HG03521 (cell line): ENCODE measurements around the gene CAMK1D.
"Not testable (repeated sequence)": the region's sequence is repeated elsewhere in the genome, so short reads cannot be mapped to it uniquely, and the experiment has no call there.

Source experiments
- ATAC-seq: cut with Tn5 transposase; IDR thresholded peaks from one replicate; pipeline ENCODE4 v1.9.1; 2021; ENCODE audit warnings: mild to moderate bottlenecking, moderate library complexity; ENCODE audit not compliant: unreplicated experiment

CAMK1D gene

DNA sequence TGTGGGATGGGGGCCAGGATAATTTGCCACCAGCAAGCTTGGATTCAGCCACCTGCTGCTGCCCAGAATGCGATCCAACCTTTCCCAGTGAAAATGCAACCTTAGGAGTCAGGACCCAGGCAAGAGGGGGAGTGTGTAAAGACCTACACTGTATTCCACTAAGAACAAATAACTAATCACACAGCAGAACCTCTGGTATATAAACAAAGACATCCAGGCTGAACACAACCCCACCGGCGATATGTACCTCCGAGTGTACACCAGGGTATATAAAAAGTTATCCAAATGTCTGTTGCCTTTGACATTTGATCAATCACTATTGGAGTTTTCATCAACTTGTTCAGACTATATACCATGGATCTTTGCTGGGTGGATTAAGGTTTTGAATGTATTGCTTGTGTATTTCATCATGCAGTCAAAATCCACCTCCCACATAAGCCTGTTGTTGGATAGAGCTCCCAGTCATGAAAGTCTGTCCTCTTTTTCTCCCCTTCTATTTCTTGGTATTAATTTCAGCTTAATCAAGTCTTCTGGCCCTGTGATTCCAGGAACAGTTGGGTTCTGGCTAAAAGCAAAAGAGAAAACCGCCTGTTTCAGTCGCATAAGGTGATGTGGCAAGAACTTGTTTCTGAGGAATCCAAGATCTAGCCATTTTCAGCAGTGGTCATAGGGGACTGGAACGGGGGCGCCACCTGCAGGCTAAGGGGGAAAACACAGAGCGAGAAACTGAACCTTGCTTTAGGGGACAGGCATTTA lies 361.4 kb downstream of the CAMK1D start:
- peak; percentile 62 for ATAC-seq

DNA sequence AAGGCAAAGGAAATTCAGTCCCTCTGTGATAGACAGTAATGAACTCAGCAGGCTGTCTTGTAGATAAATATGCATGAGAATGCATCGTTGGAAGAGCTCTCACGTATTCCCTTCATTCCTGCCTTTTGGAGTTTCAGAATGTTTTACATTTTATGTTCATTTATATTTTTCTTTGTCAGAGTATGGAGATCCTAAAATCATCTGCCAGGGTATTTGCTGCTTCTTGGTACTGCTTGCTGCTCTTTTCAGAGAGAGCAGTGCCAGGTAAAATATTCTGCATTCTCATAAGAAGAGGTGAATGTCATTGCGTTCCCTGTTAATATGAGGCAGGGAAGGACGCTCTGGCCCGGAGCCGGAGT lies 362.0 kb downstream of the CAMK1D start:
- ATAC-seq: no peak

- no peak for ATAC-seq
Measured at GRCh38 chr10:12712293-12712983, 363.1 kb downstream of the CAMK1D start.

- ATAC-seq: not testable (repeated sequence)
Measured at GRCh38 chr10:12712984-12713316, 363.6 kb downstream of the CAMK1D start.

DNA sequence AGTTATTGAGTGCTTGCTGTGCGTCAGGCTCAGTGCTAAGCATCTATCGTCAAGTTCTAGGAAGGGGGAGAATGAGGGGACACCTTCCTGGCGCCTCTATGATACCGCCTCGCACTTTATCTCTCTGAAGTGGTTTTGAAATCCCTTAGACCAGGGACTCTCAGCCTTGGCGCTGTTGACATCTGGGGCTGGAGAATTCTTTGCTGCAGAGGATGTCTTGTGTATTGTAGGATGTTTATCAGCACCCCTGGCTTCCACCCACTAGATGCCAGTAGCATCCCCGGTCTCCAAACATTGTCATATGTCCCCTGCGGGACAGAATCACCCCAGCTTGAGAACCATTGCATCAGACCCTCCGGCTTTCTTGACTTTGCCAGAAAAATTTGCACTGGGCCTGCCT lies 366.7 kb downstream of the CAMK1D start:
- ATAC-seq: no peak

DNA sequence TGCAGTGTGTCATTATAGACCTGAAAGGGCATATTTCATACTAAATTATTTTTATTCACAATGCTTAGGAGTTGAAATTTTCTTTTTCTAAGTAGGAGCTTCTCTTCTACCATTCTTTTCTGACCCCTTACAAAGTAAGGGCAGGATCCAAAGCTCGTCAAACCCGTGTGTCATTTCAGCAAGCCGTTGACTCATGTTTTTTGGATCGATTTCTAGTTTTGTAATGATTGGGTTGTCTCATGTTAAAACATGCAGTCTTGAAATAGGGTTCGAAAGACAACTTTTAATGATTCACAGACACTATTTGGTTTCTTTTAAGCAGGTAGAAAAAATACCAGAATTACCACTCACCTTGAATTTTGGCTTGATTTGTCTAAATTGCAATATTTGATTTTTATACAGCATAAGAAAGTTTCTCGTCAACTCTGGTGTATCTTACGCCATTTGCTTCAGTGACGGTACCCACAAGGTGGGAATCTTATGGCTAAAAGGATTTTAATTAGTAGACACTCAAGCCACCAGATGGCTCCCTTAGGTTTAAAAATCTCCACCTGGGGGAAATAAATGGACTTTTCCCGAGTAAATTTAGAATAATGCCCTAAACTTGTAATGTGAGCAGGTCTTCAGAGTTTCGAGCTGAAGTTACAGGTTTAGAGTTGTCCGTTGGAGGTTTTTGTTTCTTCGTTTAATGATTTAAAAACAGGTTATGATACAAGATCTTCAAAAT lies 368.8 kb downstream of the CAMK1D start:
- ATAC-seq: no peak

DNA sequence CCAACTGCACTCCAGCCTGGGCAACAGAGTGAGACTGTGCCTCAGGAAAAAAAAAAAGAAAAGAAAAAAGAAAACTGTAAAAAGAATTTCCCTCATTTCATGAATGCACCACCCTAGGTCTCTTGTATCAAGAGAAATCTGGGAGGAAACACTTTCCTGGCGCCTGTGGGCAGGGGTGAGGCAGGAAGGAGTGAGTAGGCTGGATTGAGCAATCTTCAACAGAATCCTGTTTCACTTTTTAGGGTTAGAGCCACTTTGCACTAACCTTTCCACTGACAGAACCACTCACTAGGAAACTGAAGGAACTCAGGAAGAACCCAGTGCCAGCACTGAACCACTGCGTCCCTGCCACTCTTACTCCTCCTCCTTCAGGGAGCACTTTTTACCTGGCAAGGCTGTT lies 370.0 kb downstream of the CAMK1D start:
- no peak for ATAC-seq

DNA sequence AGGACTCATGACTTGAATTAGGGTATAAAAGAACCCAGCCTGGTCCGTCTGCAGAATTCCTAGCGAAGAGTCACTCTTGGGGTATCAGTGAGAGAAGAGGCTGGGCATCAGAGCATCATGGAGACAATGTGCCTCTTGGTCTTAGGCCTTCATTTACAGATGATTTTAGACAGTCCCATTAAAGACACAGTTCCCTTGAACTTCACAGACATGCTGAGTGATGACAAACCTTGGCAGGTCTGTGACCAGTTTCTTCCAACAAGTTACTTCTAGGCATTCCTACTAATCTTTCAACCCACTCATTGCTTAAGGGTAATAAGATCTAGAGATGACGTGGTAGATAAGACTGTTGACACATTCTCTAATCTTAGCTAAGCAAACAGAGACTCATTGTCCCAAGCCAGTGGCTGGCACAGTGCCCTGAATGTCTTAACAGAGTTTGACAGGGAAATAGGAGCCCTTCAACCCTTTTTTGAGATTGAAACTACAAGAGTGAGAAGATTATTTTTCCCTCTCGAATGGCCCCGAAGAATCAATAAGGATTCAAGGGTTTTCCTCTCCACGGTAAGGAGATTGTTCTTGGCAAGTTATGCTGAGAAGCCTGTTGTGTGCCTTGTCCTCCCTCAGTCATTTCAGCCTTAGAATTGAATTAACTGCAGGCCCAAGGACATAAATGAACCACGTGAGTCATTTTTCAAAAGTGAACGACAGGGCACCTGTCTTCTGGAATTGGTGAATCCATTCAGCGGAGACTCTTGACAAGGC lies 371.1 kb downstream of the CAMK1D start:
- no peak for ATAC-seq

DNA sequence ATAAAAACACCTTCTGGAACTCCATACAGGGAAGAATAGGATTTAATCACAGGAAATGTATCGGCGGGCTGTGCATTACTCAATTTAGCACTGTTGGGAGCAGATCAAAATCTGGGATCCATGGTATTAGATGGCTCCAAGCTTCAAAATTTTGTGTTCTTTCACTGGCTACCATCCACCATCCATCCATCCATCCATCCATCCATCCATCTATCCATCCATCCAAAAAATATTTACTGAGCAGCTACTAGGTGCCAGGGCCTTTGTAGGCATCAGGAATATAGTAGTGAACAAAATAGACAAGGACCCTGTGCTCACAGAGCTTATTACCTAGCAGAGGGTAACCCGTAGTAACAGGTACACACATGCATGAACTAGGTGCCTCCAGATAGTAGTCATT lies 372.0 kb downstream of the CAMK1D start:
- ATAC-seq: no peak

- no peak for ATAC-seq
Measured at GRCh38 chr10:12723220-12723619, 373.9 kb downstream of the CAMK1D start.

DNA sequence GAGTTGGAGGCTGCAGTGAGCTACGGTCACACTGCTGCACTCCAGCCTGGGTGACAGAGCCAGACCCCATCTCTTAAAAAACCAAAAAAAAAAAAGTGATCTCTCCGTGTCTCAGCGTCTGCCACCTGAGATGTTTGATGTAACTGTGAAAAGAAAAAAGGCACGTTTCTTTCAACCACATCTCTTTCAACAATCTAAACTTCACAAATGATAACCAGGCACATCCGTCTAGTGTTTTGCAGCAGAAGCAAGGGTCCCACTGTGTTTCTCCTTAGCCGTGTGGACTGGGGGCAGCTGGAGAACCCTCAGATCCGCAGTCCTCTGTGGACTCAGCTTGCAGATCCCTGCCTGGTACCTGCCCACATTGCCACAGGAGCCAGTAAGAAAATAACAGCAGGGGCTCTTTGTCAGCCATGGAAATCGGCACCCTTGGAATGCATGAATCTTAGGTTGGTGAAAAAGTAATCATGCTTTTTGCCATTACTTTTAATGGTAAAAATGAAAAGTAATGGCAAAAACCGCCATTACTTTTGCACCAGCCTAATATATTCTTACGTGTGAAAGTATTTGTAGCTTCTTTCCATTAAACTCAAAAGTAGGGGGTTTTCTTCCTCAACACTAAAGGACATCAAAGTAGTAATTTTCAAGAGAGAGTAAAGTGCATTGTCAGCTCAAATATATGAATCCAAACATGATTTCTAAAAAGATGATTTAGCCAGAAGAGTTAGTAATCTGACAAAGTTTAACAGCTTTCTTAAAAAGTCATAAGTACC lies 375.6 kb downstream of the CAMK1D start:
- ATAC-seq: no peak

- not testable (repeated sequence) for ATAC-seq
Measured at GRCh38 chr10:12725580-12725888, 376.2 kb downstream of the CAMK1D start.

DNA sequence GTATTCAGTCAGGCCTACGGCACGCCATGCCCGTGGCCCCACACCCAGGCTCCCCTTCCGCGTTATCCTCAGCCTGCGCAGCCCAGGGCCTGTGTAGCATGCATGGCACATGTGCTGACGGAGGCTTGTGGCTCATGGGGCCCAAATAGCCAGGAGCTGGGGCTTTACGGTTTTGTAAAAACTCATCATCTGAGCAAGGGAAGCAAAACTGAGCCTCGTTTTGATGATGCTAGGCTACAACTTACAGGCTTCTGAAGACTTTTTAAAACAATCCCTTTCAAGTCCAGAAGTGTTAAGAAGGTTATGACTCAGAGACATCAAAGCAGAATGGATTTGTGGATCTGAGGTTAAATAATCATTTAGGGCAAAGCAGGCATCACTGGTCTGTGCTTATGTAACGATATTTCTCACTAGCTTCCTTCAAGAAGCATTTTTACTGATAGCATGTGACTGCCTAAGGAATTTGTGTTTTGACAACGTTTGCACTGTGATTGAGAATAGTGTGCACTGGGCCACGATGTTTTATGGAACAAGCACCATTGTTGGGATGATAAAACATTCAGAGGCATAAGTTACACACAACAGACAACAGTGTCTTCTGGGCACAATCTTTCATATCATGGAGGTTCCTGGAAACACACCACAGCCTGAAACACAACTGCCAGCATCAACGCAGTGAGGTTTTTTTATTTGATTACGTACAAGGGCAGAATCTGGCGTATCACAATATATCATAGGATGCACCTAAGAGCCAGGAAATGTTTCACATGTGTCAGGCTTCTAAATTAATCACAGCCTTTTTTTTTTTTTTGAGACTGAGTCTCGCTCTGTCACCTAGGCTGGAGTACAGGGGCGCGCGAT lies 377.9 kb downstream of the CAMK1D start:
- no peak for ATAC-seq

DNA sequence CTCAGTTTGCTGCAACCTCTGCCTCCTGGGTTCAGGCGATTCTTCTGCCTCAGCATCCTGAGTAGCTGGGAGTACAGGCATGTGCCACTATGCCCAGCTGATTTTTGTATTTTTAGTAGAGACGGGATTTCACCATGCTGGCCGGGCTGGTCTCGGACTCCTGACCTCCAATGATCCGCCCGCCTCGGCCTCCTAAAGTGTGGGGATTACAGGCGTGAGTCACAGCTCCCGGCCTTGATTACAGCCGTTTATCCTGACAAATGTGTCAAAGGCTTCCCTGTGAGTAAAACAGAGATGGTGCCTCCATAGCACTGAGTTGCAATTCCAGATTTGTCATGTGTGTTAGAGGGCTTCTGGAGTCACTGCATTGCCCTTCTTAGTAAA lies 378.5 kb downstream of the CAMK1D start:
- no peak for ATAC-seq

GRCh38 chr10:12728494-12728893 lies 379.1 kb downstream of the CAMK1D start:
- ATAC-seq: no peak

- ATAC-seq: no peak
Measured at GRCh38 chr10:12729885-12730284, 380.5 kb downstream of the CAMK1D start.

DNA sequence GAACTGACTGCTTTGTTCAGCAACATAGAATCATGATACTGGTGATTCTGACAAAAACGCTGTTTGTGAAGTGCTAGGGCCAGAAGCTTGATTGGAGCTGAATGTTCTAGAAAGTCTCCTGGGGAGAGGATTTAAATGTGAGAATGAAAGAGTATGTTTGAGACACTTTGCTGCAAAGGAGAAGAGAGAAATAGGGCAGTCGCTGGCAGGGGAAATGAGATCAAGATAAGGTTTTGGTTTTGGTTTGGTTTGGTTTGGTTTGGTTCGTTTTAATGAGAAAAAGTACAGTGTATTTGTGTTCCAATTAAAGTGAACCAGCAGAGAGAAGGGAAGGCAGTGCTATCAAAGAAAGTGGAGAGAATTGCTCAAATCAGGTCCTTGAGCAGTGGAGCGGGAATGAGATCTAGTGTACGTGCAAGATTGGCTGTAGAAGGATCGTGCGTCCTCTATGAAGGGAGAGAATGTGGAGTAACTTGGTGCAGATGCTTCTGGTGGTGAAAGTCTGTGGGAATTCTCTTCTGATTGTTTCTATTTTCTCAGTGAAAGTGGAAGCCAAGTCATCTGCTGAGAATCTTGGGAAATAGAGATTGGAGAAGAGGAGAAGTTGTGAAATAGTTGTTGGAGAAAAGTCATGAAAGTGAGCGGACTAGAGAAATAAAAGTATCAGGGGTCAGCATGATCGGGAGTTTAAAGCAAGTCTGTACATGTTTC lies 381.6 kb downstream of the CAMK1D start:
- no peak for ATAC-seq

DNA sequence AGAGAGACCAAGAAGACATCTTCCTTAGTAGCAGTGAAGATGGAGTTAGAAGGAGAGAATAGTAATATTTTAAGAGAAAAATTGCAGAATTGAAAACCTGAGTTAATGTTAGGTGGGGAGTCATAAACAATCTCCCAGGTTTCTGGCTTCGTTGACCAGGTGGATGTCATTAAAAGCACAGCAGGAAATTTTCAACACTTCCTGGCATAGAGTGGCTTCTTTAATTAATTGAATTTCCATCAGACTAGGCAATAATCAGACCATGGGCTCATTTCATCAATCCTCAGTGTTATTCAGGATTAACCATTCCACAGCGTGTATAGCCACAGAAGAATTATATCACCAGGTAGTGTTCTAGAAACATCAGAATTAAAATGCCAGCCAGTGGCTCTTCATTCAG lies 383.9 kb downstream of the CAMK1D start:
- no peak for ATAC-seq

- no peak for ATAC-seq
Measured at GRCh38 chr10:12735843-12736462, 386.6 kb downstream of the CAMK1D start.
